ENCODE results near the gene NOTUM.

NOTUM gene

GRCh38 chr17:81999976-82000802, 39.2 kb upstream of the NOTUM start:
- H3K27me3 Mint-ChIP-seq (ENCODE audit: low read depth): no peaks in the 10 kb centered on the region
- no peaks in the 10 kb centered on the region for H3K9me3 Mint-ChIP-seq
- no peaks in the 10 kb centered on the region for H3K36me3 Mint-ChIP-seq (ENCODE audit: low read depth)
- no peaks in the 10 kb centered on the region for H3K4me1 Mint-ChIP-seq (ENCODE audit: low read depth)
- H3K4me3 Mint-ChIP-seq: no peak overlapping the region
- H3K27ac Mint-ChIP-seq: no peak overlapping the region

DNA sequence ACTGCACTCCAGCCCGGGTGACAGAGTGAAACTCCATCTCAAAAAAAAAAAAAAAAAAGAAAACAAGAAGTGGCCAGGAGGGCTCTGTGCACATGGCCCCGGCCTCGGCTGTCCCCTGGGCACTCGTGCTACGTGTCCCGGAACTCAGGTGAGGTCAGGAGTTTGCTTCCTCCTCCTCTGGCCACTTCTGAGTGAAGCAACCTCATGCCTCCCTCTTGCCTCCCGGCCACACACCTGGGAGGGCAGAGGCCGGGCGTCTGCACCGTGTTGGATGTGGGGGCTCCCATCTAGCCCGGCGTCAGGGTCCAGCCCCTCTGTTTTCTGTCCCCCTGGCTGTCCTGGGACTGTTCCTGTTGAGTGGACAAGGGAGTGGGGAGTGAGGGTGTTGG, 38.6 kb upstream of the NOTUM start:
- Mint-ChIP-seq H3K36me3 (ENCODE audit: low read depth) (no peaks in the 10 kb centered on the region), H3K27me3 (ENCODE audit: low read depth) (no peaks in the 10 kb centered on the region), H3K4me1 (ENCODE audit: low read depth) (no peaks in the 10 kb centered on the region), H3K4me3 (no peak overlapping the region), H3K27ac (no peak overlapping the region), H3K9me3 (no peaks in the 10 kb centered on the region)

DNA sequence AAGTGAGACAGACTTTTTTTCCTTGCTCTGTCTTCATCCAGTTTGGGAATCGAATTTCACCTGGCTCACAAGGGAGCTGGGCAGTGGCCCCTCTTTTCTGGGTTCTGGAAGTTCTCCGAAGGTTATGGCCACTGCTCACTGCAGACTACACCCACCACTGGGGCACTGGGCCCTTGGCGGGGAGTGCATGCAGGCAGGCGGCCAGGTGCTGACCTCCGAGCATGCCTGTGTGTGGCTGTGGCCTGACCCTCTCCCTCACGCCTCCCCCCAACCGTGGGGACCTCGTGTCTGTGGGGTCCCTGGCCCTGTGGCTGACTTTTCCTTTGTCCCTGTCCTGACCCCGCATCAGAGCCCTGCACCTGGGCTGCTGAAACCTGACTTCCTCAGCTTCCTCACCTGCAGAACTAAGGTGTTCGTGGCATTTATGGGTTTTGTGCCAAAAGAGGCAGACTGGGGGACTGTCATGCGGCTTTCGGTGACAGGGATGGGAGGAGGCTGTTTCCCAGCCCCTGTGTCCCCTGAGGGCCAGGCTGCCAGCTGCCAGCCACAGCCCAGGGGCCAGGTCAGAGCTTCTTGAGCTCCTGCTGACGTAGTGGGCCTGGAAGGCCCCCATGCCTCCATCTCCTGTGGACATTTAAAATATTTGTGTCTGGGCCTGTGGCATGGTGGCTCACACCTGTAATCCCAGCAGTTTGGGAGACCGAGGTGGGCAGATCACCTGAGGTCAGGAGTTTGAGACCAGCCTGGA, 37.9 kb upstream of the NOTUM start:
- no peaks in the 10 kb centered on the region for H3K36me3 Mint-ChIP-seq (ENCODE audit: low read depth)
- H3K27ac Mint-ChIP-seq: no peak overlapping the region
- no peaks in the 10 kb centered on the region for H3K27me3 Mint-ChIP-seq (ENCODE audit: low read depth)
- H3K4me3 Mint-ChIP-seq: no peak overlapping the region
- H3K4me1 Mint-ChIP-seq (ENCODE audit: low read depth): no peaks in the 10 kb centered on the region
- H3K9me3 Mint-ChIP-seq: no peaks in the 10 kb centered on the region

- Mint-ChIP-seq H3K36me3 (ENCODE audit: low read depth) (no peaks in the 10 kb centered on the region), H3K9me3 (no peaks in the 10 kb centered on the region), H3K4me1 (ENCODE audit: low read depth) (no peaks in the 10 kb centered on the region), H3K27ac (no peak overlapping the region), H3K4me3 (no peak overlapping the region), H3K27me3 (ENCODE audit: low read depth) (no peaks in the 10 kb centered on the region)
Observed at GRCh38 chr17:81998212-81998611, 37.2 kb upstream of the NOTUM start.

DNA sequence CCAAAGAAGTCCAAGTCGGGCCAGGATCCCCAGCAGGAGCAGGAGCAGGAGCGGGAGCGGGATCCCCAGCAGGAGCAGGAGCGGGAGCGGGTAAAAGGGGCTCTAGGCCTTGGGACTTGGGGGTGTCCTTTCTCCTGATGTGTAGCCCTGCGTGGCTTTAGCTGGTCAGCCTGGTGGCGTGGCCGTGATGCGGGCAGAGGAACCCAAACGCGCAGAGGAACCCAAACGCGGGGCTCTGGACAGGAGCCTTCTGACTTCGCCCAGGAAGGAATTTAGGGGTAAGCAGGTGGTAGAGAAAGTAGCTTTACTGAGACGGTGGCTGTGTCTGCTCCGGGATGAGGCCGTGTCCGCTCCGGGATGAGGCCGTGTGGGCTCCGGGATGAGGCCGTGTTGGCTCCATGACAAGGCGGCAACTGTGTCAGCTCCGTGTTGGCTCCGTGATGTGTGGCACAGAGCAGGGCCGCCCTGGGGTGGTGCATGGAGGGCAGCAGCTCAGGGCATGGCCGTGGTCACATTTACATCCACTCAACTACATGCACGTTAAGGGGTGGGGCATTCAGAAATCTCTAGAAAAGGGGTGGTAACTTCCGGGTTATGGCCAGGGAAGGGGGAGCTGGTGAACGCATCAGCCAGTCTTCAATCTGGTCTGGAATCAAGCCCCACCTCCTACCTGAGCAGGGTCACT, 35.9 kb upstream of the NOTUM start:
- H3K9me3 Mint-ChIP-seq: no peaks in the 10 kb centered on the region
- H3K27me3 Mint-ChIP-seq (ENCODE audit: low read depth): no peaks in the 10 kb centered on the region
- no peaks in the 10 kb centered on the region for H3K36me3 Mint-ChIP-seq (ENCODE audit: low read depth)
- no peak overlapping the region for H3K4me3 Mint-ChIP-seq
- H3K4me1 Mint-ChIP-seq (ENCODE audit: low read depth): no peaks in the 10 kb centered on the region
- H3K27ac Mint-ChIP-seq: no peak overlapping the region

- Mint-ChIP-seq H3K4me1 (ENCODE audit: low read depth) (no peaks in the 10 kb centered on the region), H3K9me3 (no peaks in the 10 kb centered on the region), H3K36me3 (ENCODE audit: low read depth) (no peaks in the 10 kb centered on the region), H3K27ac (no peak overlapping the region), H3K4me3 (no peak overlapping the region), H3K27me3 (ENCODE audit: low read depth) (no peaks in the 10 kb centered on the region)
Observed at GRCh38 chr17:81996232-81996756, 35.3 kb upstream of the NOTUM start.

DNA sequence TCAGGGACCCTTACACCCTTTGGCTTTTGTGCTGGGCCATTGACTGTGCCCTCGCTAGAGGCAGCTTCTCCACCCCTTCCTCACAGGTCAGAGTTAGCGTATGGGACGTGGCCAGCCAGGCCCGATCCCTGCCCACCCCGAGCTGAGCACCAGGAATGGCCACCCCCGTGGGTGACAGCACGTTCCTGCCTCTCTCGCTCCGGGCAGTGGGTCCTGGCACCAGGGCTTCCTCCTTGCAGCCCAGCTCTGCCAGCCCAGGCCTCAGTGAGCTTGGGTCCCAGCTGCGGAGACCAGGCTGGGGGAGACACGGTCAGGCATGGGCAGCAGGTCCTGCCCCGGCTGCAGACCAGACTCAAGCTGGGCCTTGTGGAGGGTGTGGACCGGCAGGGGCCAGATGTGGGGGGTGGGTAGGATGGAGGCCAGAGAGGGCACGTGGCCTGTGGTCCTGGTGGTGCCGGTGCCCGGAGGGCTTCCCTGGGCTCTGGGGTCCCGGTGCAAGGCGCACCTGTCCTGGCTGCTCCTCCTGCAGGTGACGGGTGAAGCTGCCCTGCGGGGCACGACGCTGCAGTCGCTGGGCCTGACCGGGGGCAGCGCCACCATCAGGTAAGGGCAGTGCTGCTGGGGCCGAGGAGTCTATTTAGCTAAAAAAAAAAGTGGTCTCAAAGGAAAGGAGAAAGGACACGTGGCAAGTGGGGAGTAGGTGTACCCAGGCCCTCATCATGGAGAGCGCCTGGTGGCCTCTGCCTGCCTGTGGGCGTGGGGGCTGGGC, 34.7 kb upstream of the NOTUM start:
- no peaks in the 10 kb centered on the region for H3K4me1 Mint-ChIP-seq (ENCODE audit: low read depth)
- no peak overlapping the region for H3K4me3 Mint-ChIP-seq
- no peaks in the 10 kb centered on the region for H3K36me3 Mint-ChIP-seq (ENCODE audit: low read depth)
- H3K27ac Mint-ChIP-seq: no peak overlapping the region
- no peaks in the 10 kb centered on the region for H3K9me3 Mint-ChIP-seq
- no peaks in the 10 kb centered on the region for H3K27me3 Mint-ChIP-seq (ENCODE audit: low read depth)

GRCh38 chr17:81994593-81995462, 33.8 kb upstream of the NOTUM start:
- Mint-ChIP-seq H3K36me3 (ENCODE audit: low read depth) (no peaks in the 10 kb centered on the region), H3K9me3 (no peaks in the 10 kb centered on the region), H3K27ac (no peak overlapping the region), H3K4me1 (ENCODE audit: low read depth) (no peaks in the 10 kb centered on the region), H3K27me3 (ENCODE audit: low read depth) (no peaks in the 10 kb centered on the region), H3K4me3 (no peak overlapping the region)

DNA sequence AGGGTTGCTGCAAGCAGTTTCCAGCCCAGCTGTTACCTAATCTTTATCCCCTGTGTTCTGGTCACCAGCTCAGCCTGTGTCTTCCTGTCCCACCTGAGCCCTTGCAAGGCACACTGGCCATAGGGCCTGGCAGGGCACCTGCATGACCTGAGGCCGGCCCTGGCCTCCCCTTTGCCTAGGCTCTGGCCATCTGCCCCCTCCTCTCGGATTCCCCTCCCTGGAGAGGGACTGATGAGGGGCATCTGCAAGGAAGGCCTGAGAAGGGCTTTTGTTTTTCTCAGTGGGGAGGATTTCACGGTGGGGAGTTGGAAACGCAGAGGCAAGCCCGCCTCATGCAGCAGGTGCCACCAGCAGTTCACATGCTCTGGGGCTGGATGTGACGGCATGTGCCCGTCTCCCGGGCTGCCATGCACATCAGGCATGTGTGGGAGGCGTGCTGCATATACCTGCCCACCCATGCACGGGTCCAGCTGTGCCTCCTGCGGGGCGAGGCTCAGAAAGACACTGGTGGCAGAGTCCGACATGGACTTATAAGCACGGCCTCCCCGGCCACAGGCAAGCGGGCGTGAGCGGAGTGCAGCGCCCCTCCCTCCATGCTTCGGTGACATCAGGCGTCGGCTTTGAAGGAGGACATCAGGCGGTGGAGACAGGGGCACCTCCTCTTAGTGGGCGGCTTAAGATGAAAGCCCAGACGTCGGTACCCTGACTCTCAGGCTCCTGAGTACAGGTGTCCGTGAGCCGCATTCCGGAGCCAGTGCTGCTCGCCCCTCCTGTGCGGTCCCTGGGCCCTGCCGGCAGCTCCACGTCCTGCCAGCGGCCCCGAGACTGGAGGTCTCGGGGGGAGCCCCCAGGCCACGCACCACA, 33.0 kb upstream of the NOTUM start:
- Mint-ChIP-seq H3K4me1 (ENCODE audit: low read depth) (no peaks in the 10 kb centered on the region), H3K27ac (no peak overlapping the region), H3K9me3 (no peaks in the 10 kb centered on the region), H3K4me3 (no peak overlapping the region), H3K27me3 (ENCODE audit: low read depth) (no peaks in the 10 kb centered on the region), H3K36me3 (ENCODE audit: low read depth) (no peaks in the 10 kb centered on the region)

GRCh38 chr17:81992306-81993102, 31.5 kb upstream of the NOTUM start:
- Mint-ChIP-seq H3K27me3 (ENCODE audit: low read depth) (no peaks in the 10 kb centered on the region), H3K27ac (no peak overlapping the region), H3K36me3 (ENCODE audit: low read depth) (no peaks in the 10 kb centered on the region), H3K4me3 (no peak overlapping the region), H3K9me3 (no peaks in the 10 kb centered on the region), H3K4me1 (ENCODE audit: low read depth) (no peaks in the 10 kb centered on the region)

DNA sequence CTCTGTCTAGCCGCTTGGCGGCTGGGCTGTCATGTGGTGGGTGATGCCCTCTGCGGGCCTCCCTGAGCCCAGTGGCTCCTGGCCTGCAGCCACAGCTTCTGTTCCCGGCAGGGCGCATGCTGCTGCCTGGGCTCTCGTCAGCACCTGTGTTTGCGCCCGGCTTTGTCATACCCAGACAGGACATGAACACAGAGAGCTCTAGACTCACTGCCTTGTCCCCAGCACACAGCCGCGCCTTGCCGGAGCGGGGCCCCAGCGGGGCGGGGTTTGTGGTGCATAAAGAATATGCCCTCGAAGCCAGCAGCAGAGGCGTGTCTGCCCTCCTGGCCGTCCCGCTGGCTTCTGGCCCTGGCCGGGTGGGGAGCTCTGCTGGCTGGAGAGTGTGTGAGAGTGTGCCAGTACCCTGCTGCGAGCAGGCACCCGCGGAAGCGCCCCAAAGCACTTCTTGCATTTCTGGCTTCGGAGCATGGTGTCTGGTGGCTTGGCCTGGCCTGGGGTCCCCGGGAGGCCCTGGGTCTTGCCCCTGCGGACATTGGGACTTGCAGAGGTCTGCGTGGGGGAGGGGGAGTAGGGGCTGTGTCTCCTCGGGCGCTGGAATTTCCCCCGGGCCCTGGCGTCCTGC, 30.8 kb upstream of the NOTUM start:
- Mint-ChIP-seq H3K36me3 (ENCODE audit: low read depth) (no peaks in the 10 kb centered on the region), H3K27me3 (ENCODE audit: low read depth) (no peaks in the 10 kb centered on the region), H3K9me3 (no peaks in the 10 kb centered on the region), H3K27ac (no peak overlapping the region), H3K4me1 (ENCODE audit: low read depth) (no peaks in the 10 kb centered on the region), H3K4me3 (no peak overlapping the region)
